HG03045 (cell line): ENCODE data around the gene AGBL1.

Experiments used
- ATAC-seq: cut with Tn5 transposase; IDR thresholded peaks from one replicate; pipeline ENCODE4 v1.9.1; 2021; ENCODE audit warnings: mild to moderate bottlenecking, moderate library complexity; ENCODE audit not compliant: unreplicated experiment

AGBL1 gene

GRCh38 chr15:86079508-86080266 is at the start of gene AGBL1:
Gene AGBL1, plus strand, starts transcription at chr15:86079871.
- ATAC-seq, result no peak

GRCh38 chr15:86034904-86035303 is 44.8 kb upstream of the AGBL1 start:
- ATAC-seq, result no peak

- no peak for ATAC-seq
These were observed 43.4 kb upstream of the AGBL1 start for GRCh38 chr15:86036243-86036642.

- no peak for ATAC-seq
These were observed 41.2 kb upstream of the AGBL1 start for GRCh38 chr15:86038491-86038890.

GRCh38 chr15:86040356-86041033 is 39.2 kb upstream of the AGBL1 start:
- no peak for ATAC-seq

- ATAC-seq, result no peak
These were observed 38.3 kb upstream of the AGBL1 start for GRCh38 chr15:86041399-86041798.

- no peak for ATAC-seq
These were observed 37.4 kb upstream of the AGBL1 start for GRCh38 chr15:86042226-86042625.

GRCh38 chr15:86044981-86045380 is 34.7 kb upstream of the AGBL1 start:
- no peak for ATAC-seq

- ATAC-seq, result no peak
These were observed 25.3 kb upstream of the AGBL1 start for GRCh38 chr15:86054338-86054737.

- no peak for ATAC-seq
These were observed 24.0 kb upstream of the AGBL1 start for GRCh38 chr15:86055688-86056087.

GRCh38 chr15:86059851-86060250 is 19.8 kb upstream of the AGBL1 start:
- no peak for ATAC-seq

GRCh38 chr15:86060674-86061073 is 19.0 kb upstream of the AGBL1 start:
- ATAC-seq, result no peak

- ATAC-seq, result no peak
These were observed 18.1 kb upstream of the AGBL1 start for GRCh38 chr15:86061581-86061980.

GRCh38 chr15:86062646-86063243 is 16.9 kb upstream of the AGBL1 start:
- ATAC-seq, result no peak

GRCh38 chr15:86063356-86064095 is 16.1 kb upstream of the AGBL1 start:
- ATAC-seq, result no peak

- ATAC-seq, result no peak
These were observed 15.3 kb upstream of the AGBL1 start for GRCh38 chr15:86064326-86064725.

GRCh38 chr15:86066174-86066834 is 13.4 kb upstream of the AGBL1 start:
- ATAC-seq, result no peak

GRCh38 chr15:86073281-86073680 is 6.4 kb upstream of the AGBL1 start:
- ATAC-seq, result no peak

GRCh38 chr15:86076468-86076867 is 3.2 kb upstream of the AGBL1 start:
- no peak for ATAC-seq

GRCh38 chr15:86077070-86077469 is 2.6 kb upstream of the AGBL1 start:
- ATAC-seq, result no peak

GRCh38 chr15:86080302-86080701 is 631 bp downstream of the AGBL1 start:
- no peak for ATAC-seq
